ENCODE results near the gene C1QTNF5.

The C1QTNF5 gene

DNA sequence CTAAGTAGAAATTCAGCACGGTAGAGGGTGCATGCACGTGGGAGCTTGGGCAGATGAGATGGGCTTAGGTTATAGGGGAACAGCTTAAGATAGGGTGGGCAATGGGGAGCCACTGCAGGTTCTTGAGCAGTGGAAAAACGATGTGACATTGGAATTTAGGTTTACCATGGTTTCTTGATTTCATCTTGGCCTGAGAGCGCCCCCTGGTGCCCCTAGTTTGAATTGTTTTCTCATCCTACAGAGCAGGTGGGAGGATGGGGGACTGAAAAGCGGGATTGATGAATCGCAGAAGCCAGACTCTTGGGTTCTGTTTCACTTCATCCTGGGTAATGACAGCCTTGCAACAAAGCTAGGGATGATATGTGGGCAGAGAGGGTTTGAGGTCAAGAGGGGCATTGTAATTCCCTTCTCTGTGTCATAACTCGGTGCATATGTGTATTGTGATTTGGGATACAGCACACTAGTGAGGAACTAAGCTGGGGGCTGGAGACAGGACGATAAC is 17.1 kb downstream of the C1QTNF5 start:
- Histone ChIP-seq H3K9me3 (ENCODE audit: control insufficient read depth, insufficient read depth, low read length) (no peaks in the 10 kb centered on the region), H3K36me3 (ENCODE audit: insufficient read depth, low read length) (no peaks in the 10 kb centered on the region), H3K4me1 (ENCODE audit: insufficient read depth, low read length) (peaks cover 14% of the 10 kb centered on the region), H3K9ac (ENCODE audit: low read depth, low read length) (no peak overlapping the region)

DNA sequence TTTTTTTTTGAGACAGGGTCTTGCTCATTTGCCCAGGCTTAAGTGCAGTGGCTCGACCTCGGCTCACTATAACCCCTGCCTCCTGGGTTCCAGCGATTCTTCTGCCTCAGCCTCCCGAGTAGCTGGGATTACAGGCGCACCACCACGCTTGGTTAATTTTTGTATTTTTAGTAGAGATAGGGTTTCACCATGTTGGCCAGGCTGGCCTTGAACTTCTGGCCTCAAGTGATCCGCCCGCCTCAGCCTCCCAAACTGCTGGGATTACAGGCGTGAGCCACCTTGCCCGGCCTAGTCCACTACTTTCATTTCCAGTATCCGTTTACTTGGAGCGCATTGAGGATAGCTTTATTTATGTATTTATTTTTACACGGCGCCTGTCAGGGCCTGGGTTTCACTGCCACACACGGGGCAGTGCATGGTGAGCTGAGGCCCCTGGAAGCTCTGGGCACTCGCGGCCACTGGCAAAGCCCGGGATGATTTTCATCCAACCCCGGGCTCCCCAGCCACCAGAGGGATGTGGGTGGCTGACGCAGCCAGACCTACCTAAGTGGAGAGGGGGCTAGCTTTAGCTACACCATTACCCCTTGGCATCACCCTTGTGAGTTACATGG is 17.7 kb downstream of the C1QTNF5 start:
- no peaks in the 10 kb centered on the region for H3K36me3 ChIP-seq (ENCODE audit: insufficient read depth, low read length)
- peaks cover 14% of the 10 kb centered on the region for H3K4me1 ChIP-seq (ENCODE audit: insufficient read depth, low read length)
- no peak overlapping the region for H3K9ac ChIP-seq (ENCODE audit: low read depth, low read length)
- no peaks in the 10 kb centered on the region for H3K9me3 ChIP-seq (ENCODE audit: control insufficient read depth, insufficient read depth, low read length)

DNA sequence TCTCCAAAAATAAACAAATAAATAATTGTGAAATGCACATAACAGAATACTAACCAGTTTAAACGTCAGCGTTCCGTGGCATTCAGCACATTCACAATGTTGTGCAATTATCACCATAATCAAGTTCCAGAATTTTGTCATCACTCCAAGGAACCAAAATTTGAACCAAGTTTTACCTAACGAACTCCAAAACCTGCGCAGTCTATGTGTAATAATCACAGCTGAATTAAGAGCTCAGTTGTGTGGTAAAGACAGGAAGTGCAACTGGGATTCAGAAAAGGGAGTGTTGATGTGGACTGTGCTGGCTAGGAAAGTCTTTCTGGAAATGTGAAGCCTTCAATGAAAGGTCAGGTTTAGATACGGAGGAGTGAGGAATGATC is 18.3 kb downstream of the C1QTNF5 start:
- H3K9me3 ChIP-seq (ENCODE audit: control insufficient read depth, insufficient read depth, low read length): no peaks in the 10 kb centered on the region
- no peaks in the 10 kb centered on the region for H3K36me3 ChIP-seq (ENCODE audit: insufficient read depth, low read length)
- H3K4me1 ChIP-seq (ENCODE audit: insufficient read depth, low read length): peaks cover 19% of the 10 kb centered on the region
- peak overlapping the region; percentile 53; the same call in 1 of the 2 replicates for H3K9ac ChIP-seq (ENCODE audit: low read depth, low read length)

DNA sequence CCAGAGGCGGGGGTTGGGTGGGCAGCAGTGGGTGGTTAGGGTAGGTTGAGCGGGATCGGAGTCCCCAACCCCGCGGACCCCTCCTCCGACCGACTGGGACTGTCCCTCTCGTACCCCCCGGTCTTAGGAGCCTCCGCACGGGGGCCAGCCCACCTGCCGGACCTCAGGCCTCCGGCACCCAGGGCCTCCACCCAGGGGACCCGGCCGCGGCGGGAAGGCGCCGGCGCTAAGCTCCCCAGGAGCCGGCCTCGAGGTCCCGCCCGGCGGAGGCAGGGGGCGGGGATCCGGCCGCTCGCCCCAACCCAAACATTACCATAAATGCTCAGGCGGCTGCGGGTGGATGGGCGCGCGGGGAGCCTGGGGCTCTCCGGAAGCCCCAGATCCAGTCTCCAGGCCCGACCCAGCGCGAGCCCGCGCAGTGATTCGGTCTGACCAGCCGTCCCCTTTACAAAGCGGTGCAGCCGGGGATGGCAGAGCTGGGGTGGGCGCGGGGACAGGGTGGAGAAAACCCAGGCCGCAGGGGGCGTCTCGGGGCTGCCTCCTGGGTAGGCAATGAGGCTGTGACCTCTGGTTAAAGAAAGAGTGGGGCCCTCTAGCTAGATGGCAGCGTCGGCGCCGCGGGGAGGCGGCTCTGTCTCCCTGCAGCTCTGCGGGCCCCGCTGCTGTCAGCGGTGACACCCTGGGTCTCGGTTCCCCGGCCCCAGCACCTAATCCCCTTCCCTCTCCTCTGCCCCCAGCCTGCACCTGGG is 19.7 kb downstream of the C1QTNF5 start:
- Histone ChIP-seq H3K36me3 (ENCODE audit: insufficient read depth, low read length) (no peaks in the 10 kb centered on the region), H3K9me3 (ENCODE audit: control insufficient read depth, insufficient read depth, low read length) (no peaks in the 10 kb centered on the region), H3K4me1 (ENCODE audit: insufficient read depth, low read length) (peaks cover 19% of the 10 kb centered on the region), H3K9ac (ENCODE audit: low read depth, low read length) (peak overlapping the region; percentile 53)

DNA sequence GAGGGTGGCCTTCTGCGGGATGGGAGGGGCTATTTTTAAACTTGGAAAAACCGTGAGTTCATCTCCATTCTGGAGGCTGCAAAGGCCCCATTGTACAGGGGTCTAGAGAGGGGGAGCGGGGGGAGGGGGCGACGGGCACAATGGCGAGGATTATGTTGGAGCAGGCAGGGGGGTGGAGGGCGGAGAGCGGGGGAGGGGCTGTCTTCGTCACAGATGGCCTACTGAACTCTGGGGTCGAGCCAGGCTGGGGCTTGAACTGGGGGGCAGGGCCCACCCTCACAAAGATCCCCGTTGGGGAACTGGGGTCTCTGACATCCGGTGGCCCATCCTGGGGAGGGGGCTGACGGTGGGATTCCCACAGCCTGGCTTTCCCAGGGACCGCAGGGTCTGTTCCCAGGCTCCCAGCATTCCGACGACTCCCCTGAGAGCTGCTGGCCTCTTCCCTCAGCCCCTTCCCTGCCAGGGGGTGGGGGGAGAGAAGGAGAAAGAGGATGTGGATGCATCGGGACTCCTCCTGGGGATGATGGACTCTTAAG is 20.4 kb downstream of the C1QTNF5 start:
- H3K9me3 ChIP-seq (ENCODE audit: control insufficient read depth, insufficient read depth, low read length): no peaks in the 10 kb centered on the region
- H3K4me1 ChIP-seq (ENCODE audit: insufficient read depth, low read length): peaks cover 19% of the 10 kb centered on the region
- H3K36me3 ChIP-seq (ENCODE audit: insufficient read depth, low read length): no peaks in the 10 kb centered on the region
- H3K9ac ChIP-seq (ENCODE audit: low read depth, low read length): peak overlapping the region; percentile 53

DNA sequence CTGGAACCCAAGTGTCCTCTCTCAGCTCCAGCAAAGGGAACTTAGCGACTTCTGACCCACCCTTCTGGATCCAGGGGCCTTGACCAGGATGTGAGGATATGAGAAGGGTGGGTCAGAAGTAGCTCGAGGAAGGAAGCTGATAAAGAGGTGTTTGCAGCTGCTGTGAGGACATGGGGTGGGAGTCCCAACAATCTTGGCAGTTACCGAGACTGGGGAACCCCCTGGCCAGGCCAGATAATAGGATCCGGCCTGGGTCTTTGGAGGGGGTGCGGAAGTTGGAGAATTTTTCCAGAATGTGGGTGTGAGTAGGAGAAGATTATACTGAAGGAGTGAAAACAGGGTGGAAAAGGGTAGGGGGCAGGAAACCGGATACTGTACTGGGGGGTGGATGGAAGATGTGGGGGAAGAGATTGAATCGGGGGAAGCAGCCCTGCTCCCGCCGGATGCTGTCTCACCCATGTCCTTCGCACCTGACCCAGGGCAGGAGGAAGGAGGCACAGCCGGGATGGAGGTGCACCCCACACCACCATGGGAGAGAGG is 20.9 kb downstream of the C1QTNF5 start:
- H3K9ac ChIP-seq (ENCODE audit: low read depth, low read length): no peak overlapping the region; the same call in 1 of the 2 replicates

DNA sequence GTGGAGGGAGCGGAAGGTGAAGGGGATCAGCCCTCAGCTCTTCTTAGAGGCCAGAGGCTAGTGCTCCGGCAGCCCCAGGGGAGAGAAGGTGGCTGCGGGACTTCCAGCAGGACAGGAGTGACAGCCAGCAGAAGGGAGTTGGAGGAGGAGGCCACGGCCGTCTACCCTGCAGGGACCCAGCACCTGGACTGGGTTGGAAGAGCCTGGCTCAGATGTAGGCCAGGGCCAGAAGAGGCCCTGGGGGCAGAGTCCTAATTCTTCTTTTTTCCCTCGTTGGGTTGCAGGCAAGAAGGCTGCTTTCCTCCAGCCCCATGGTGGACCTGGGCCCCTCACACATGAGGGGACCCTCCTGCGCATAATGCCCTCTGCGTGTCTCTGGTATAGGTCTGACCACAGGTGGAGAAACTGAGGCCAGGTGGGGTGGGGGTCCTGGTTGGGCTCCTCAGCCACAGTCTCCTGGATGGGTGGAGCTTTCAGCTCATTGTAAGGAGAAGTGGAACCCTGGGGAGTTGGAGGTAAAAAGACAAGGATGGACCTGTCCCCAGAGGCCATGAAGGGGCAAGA is 21.5 kb downstream of the C1QTNF5 start:
- peak overlapping the region; percentile 56 for H3K9ac ChIP-seq (ENCODE audit: low read depth, low read length)
- 0 out of 2 replicates have a peak, but pooled peaks cover 1% of the 10 kb centered on the region for H3K36me3 ChIP-seq (ENCODE audit: insufficient read depth, low read length)
- peaks cover 24% of the 10 kb centered on the region for H3K4me1 ChIP-seq (ENCODE audit: insufficient read depth, low read length)
- H3K9me3 ChIP-seq (ENCODE audit: control insufficient read depth, insufficient read depth, low read length): no peaks in the 10 kb centered on the region

More for the DNA sequence above, 20.9 kb downstream of the C1QTNF5 start:
- peaks cover 22% of the 10 kb centered on the region for H3K4me1 ChIP-seq (ENCODE audit: insufficient read depth, low read length)
- no peaks in the 10 kb centered on the region for H3K36me3 ChIP-seq (ENCODE audit: insufficient read depth, low read length)
- no peaks in the 10 kb centered on the region for H3K9me3 ChIP-seq (ENCODE audit: control insufficient read depth, insufficient read depth, low read length)

DNA sequence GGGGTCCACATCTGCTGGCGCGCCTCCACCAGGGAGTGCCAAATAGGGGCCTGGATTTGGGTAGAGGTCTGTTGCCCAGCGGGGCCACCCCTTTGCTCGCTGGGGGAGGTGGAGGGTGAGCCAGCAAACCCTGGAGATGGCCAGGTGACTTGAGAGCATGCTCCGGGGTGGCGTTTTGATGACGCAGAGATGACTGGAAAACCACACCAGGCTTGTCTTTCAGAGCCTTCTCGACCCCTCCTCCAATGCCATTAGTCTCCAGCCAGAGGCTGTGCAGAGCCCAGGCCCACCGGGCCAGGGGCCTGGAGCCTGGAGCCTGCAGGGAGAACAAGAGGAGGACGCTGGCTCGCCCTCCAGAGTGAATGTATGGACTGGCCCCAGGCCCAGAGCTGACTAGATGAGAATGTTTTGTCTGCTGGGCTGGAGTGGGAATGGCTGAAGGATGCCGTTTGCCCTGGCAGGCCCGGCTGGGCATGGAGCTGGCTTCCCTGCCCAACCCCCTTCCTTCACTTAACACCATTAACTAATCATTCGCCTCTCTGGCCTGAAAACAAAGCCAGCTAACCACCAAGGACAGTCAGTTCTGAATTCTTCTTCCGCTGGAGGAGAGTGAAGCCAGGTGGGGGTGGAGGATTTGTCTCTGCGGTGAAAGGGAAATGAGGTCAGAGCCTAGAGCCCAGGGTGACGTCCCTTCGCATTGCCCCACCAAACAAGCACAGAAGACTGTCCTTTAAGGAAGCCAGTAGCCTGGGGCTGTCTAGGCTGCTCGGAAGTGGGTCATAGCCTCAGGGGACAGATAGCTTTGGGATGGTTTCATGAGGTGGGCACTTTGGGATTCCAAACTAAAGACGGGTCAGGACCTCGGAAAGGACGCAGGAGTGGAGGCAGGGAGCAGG is 22.2 kb downstream of the C1QTNF5 start:
- Histone ChIP-seq H3K9ac (ENCODE audit: low read depth, low read length) (peak overlapping the region; percentile 56), H3K4me1 (ENCODE audit: insufficient read depth, low read length) (peaks cover 24% of the 10 kb centered on the region), H3K9me3 (ENCODE audit: control insufficient read depth, insufficient read depth, low read length) (no peaks in the 10 kb centered on the region), H3K36me3 (ENCODE audit: insufficient read depth, low read length) (0 out of 2 replicates have a peak, but pooled peaks cover 6% of the 10 kb centered on the region)

DNA sequence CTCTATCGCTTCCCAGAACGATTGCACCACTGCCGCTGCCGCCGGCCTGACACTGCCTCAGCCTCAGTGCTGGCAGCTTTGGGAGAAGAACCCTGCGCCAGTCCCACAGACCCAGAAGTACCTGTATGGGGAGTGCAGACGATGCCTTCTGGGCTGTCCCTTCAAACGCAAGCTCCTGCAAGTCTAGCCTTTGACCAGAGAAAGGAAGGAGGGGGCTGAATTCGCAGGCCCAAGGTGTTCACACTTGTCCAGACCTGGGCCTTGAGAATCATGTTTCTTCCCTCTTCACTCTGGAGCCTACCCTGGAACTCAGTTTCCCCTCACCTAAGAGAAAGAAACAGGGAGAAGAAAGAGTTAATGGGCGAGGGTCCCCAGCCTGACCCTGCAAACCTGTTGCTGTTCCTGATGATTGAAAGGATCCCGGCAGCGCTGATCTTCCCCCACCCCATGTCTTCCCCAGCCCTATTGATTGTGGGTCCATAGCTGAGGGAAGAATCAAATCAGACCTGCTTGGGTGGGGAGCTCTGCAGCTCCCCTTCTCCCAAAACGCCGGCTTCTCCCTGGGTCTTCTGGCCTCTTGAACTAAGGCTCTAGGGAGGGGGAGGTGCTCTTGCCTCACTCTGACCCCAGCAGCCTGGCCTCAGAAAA is 23.0 kb downstream of the C1QTNF5 start:
- Histone ChIP-seq H3K4me1 (ENCODE audit: insufficient read depth, low read length) (peaks cover 24% of the 10 kb centered on the region), H3K36me3 (ENCODE audit: insufficient read depth, low read length) (peaks cover 11% of the 10 kb centered on the region), H3K9ac (ENCODE audit: low read depth, low read length) (peak overlapping the region; percentile 56), H3K9me3 (ENCODE audit: control insufficient read depth, insufficient read depth, low read length) (no peaks in the 10 kb centered on the region)

DNA sequence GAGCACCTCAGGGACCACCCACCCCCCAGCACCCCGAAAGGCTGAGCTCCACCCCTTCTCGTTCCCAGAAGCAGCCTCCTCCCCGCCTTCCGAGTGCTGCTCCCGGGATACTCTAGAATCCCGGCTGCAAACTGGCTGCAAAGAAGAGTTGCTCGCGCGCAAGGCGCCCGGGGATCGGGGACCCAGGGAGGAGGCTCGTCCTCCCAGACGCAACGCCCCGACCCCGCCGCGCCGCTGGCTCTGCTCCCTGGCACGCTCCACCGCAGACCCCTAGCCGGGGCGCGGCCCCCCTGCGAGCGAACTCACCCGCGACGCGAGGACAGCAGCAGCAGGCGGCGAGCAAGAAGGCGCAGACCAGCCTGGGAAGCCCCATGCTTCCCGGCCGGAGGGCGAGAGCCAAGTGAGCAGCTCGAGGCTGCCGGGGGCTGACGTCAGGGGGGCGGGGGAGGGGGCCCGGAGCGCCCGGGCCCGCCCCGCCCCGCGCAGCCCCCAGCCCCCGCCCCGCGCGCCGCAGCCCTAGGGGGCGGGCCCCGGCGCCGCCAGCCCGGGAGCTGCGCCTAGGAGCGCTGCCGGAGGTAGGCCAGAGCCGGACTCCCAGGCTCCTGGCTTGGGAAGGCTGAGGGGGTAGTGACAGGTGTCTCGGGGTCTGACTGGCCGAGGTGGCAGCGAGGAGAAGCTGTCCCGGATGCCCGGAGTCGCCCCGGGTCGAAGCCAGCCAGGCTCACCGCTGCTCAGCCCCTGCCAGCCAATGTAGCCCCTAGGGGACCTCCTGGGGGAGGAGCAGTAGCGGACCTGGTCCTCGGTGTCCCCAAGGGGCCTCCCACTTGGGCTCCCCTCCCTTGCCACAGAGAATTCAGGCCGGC is 23.7 kb downstream of the C1QTNF5 start, which contains the start of gene MCAM:
Gene MCAM (minus strand): TSS at position 402 of the 863 bp plus-strand sequence. CDS start 29 bp downstream, at position 373.
- Histone ChIP-seq H3K4me1 (ENCODE audit: insufficient read depth, low read length) (peaks cover 20% of the 10 kb centered on the region), H3K9ac (ENCODE audit: low read depth, low read length) (peak within 1 kb of the TSS; percentile 77), H3K36me3 (ENCODE audit: insufficient read depth, low read length) (peaks cover 19% of the 10 kb centered on the region), H3K9me3 (ENCODE audit: control insufficient read depth, insufficient read depth, low read length) (no peaks in the 10 kb centered on the region)

DNA sequence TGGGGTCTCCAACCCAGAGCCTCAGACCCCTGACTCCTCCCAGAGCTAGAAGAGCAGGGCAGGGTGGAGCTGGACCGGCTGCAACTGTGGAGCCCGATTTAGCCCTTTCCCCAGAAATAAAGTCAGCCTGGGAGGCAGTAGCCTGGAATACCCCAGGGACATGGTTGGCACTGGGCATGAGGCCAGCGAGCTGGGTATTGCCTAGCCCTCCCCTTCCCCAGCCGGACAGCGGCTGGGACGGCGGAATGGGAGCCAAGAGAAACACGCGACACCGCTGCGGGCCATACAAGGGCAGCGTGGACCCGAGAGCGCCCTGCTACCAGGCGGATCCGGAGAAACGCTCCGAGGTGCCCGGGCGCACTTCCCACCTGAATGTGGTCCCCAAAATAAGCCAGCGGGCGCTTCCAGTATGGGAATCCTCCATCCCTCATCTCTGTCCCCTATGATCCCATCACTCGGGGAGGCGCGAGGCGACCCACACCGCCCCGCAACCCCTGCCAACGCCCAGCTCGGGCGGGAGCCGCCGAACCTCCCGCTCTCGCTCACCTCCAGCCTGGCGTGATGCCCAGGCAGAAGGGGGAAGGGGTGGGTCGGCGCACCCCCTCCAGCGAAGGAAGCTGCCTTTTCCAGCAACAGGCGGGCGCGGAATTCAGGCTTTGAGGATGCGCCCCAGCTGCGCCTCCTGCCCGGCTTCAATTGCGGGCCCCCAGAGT is 24.5 kb downstream of the C1QTNF5 start:
- Histone ChIP-seq H3K4me1 (ENCODE audit: insufficient read depth, low read length) (peaks cover 20% of the 10 kb centered on the region), H3K9ac (ENCODE audit: low read depth, low read length) (peak overlapping the region; percentile 77), H3K36me3 (ENCODE audit: insufficient read depth, low read length) (peaks cover 19% of the 10 kb centered on the region), H3K9me3 (ENCODE audit: control insufficient read depth, insufficient read depth, low read length) (no peaks in the 10 kb centered on the region)

Measured in ES-I3 (cell line).